NCI-H446 (cell line): Measurements from ENCODE around the gene FAM216A.
"Not testable (repeated sequence)": the region's sequence is repeated elsewhere in the genome, so short reads cannot be mapped to it uniquely, and the experiment has no call there.

ENCODE experiments used
- DNase-seq, 2 experiments: peaks; one replicate each; lab custom pipeline; 2025; lab: John Stamatoyannopoulos, UW

Gene FAM216A

GRCh38 chr12:110501399-110501751, 32.7 kb downstream of the FAM216A start:
- peak in 1 of 2 experiments; percentile 37 for DNase-seq

- DNase-seq, result peak; percentile 85 to 95
These were observed 33.4 kb downstream of the FAM216A start, which contains the start of the genes RAD9B and VPS29 for GRCh38 chr12:110501752-110502738. TSS of gene RAD9B (plus strand) at chr12:110502331. CDS start at chr12:110502338, 7 bp downstream. TSS of gene VPS29 (minus strand) at chr12:110502111. CDS start at chr12:110502051, 60 bp downstream.

GRCh38 chr12:110503432-110503831, 34.8 kb downstream of the FAM216A start:
- no peak for DNase-seq

GRCh38 chr12:110505332-110505731, 36.7 kb downstream of the FAM216A start:
- DNase-seq, result no peak

- no peak for DNase-seq
These were observed 39.5 kb downstream of the FAM216A start for GRCh38 chr12:110508071-110508586.

- no peak for DNase-seq
These were observed 45.2 kb downstream of the FAM216A start for GRCh38 chr12:110513842-110514241.

- no peak for DNase-seq
These were observed 45.7 kb downstream of the FAM216A start for GRCh38 chr12:110514363-110514762.

GRCh38 chr12:110516995-110517394, 48.4 kb downstream of the FAM216A start:
- no peak for DNase-seq

GRCh38 chr12:110518014-110518413, 49.4 kb downstream of the FAM216A start:
- not testable (repeated sequence) for DNase-seq

- DNase-seq, result not testable (repeated sequence)
These were observed 52.4 kb downstream of the FAM216A start for GRCh38 chr12:110520876-110521712.

- DNase-seq, result no peak
These were observed 59.7 kb downstream of the FAM216A start for GRCh38 chr12:110528277-110528839.

- DNase-seq, result no peak
These were observed 61.9 kb downstream of the FAM216A start for GRCh38 chr12:110530511-110530910.

- DNase-seq, result no peak
These were observed 63.2 kb downstream of the FAM216A start for GRCh38 chr12:110531741-110532333.

GRCh38 chr12:110532644-110533043, 64.0 kb downstream of the FAM216A start:
- DNase-seq, result no peak

- DNase-seq, result no peak
These were observed 65.0 kb downstream of the FAM216A start for GRCh38 chr12:110533607-110534006.

- no peak for DNase-seq
These were observed 66.2 kb downstream of the FAM216A start for GRCh38 chr12:110534811-110535210.

GRCh38 chr12:110536834-110537604, 68.4 kb downstream of the FAM216A start:
- DNase-seq, result no peak

GRCh38 chr12:110537605-110538409, 69.2 kb downstream of the FAM216A start:
- DNase-seq, result no peak

- no peak for DNase-seq
These were observed 70.4 kb downstream of the FAM216A start for GRCh38 chr12:110538869-110539622.
